Psoas muscle (tissue), 7 donors: ENCODE measurements around the gene FOXL2NB. TPM values are rescaled to one million over a fixed set of nuclear protein-coding genes. Genes with fewer than 3 reads are reported as not detected.

Experiments
- polyA plus RNA-seq, 3 donors: library from polyadenylated mRNA; stranded (reverse); fragments of 200-250 nt; gene quantifications; one replicate each; pipeline ENCODE4 v1.2.3, GENCODE V29; 2013
- total RNA-seq, 4 donors: library from RNA; stranded (reverse); fragmentation: NEBNext Ultra II Directional in 2 of 4; extraction: Animal tissue kit (Norgen Biotek cat#: 25700) in 2 of 4; gene quantifications; one replicate each; pipeline versions ENCODE4 v1.2.1 to v1.2.4, GENCODE V29; 2021 to 2023
- donor health status: healthy with polysubstance abuse.
- donor health status: DM: no; HTN: no; CAD: no; lungs with moderate emphysema.
- donor health status: Bipolar disorder and iron deficiency.
- donor health status: healthy.
- donor health status: DM: no; HTN: no; CAD: no.
- donor health status: DM: no; HTN: no; CAD: no.
- donor health status: DM: yes; HTN: yes; CAD: no.

FOXL2NB gene
- total and polyA plus RNA-seq, 7 donors = 0.06 to 0.14 TPM; not detected in 5

Other genes starting within 250 kb of the FOXL2NB start
- gene PIK3CB, start 112.3 kb upstream of the FOXL2NB start, total RNA-seq = 10 to 100 TPM; 14.6 to 46.3 (median 24.5) TPM
- 10 to 100 TPM in 2 of 3 donors, 1 to 10 TPM in 1; 5.8 to 39.1 (median 18.1) TPM for gene PIK3CB, start 112.3 kb upstream of the FOXL2NB start, polyA plus RNA-seq
- under 1 TPM in 2 of 4 donors, not detected in 2; 0.38 to 0.39 TPM for gene FOXL2, start 80 bp upstream of the FOXL2NB start, total RNA-seq
- gene FOXL2, start 80 bp upstream of the FOXL2NB start, polyA plus RNA-seq = under 1 TPM in 2 of 3 donors, not detected in 1; 0.01 to 0.05 TPM
- gene PRR23A, start 59.1 kb downstream of the FOXL2NB start, total RNA-seq = not detected
- gene PRR23A, start 59.1 kb downstream of the FOXL2NB start, polyA plus RNA-seq = not detected
- gene PRR23B, start 73.7 kb downstream of the FOXL2NB start, total RNA-seq = not detected
- gene PRR23B, start 73.7 kb downstream of the FOXL2NB start, polyA plus RNA-seq = not detected
- gene PRR23C, start 97.7 kb downstream of the FOXL2NB start, total RNA-seq = not detected
- gene PRR23C, start 97.7 kb downstream of the FOXL2NB start, polyA plus RNA-seq = not detected